Liver (tissue), 9 donors: Measurements from ENCODE around the gene PDLIM5. TPM values are rescaled to one million over a fixed set of nuclear protein-coding genes. Genes with fewer than 3 reads are reported as not detected.

Source experiments
- DNase-seq: peaks from one replicate; pipeline ENCODE4 v3.0.0-alpha.2; 2017; ENCODE audit warnings: low spot score
- H3K27ac ChIP-seq, 2 donors: one replicate each; pipeline ENCODE4 v1.7.0; 2013; ENCODE audit warnings: inconsistent platforms in 2 of 2, low read length in 2 of 2, control low read depth in 1 of 2, low read depth in 1 of 2, mild to moderate bottlenecking in 1 of 2
- H3K27me3 ChIP-seq, 4 donors: one replicate each; pipeline versions ENCODE4 v1.6.1 to v1.7.0; 2013; ENCODE audit warnings: low read length in 3 of 4, inconsistent platforms in 1 of 4, mild to moderate bottlenecking in 1 of 4, moderate library complexity in 1 of 4; ENCODE audit not compliant: control insufficient read depth in 4 of 4, insufficient read depth in 4 of 4
- H3K36me3 ChIP-seq, 4 donors: one replicate each; pipeline versions ENCODE4 v1.6.1 to v1.7.0; 2013; ENCODE audit warnings: low read length in 3 of 4, mild to moderate bottlenecking in 3 of 4, low read depth in 1 of 4, moderate library complexity in 1 of 4; ENCODE audit not compliant: control insufficient read depth in 4 of 4, insufficient read depth in 3 of 4
- H3K4me1 ChIP-seq, 4 donors: one replicate each; pipeline versions ENCODE4 v1.6.1 to v1.7.0; 2013; ENCODE audit warnings: low read length in 3 of 4, mild to moderate bottlenecking in 3 of 4, moderate library complexity in 1 of 4; ENCODE audit not compliant: control insufficient read depth in 4 of 4, insufficient read depth in 4 of 4
- H3K4me3 ChIP-seq, 3 donors: one replicate each; pipeline versions ENCODE4 v1.6.1 to v1.7.0; 2013; ENCODE audit warnings: low read length in 3 of 3, control low read depth in 1 of 3, low read depth in 1 of 3, mild to moderate bottlenecking in 1 of 3
- H3K9ac ChIP-seq, 2 donors: one replicate each; pipeline ENCODE4 v1.7.0; 2013; ENCODE audit warnings: low read length in 2 of 2, mild to moderate bottlenecking in 2 of 2, moderate library complexity in 2 of 2, control low read depth in 1 of 2, low read depth in 1 of 2
- H3K9me3 ChIP-seq, 4 donors: one replicate each; pipeline versions ENCODE4 v1.6.1 to v1.7.0; 2013; ENCODE audit warnings: low read length in 3 of 4; ENCODE audit not compliant: control insufficient read depth in 4 of 4
- ATF3 ChIP-seq: IDR thresholded peaks from 2 replicates; pipeline ENCODE4 v1.6.1; 2016; ENCODE audit warnings: antibody characterized with exemption
- CTCF ChIP-seq: fragments of 150-350 bp; IDR thresholded peaks from 2 replicates; pipeline ENCODE4 v1.5.1; 2017; ENCODE audit warnings: improper control_type of control experiment, low read depth, low read length; ENCODE audit not compliant: missing input control
- EGR1 ChIP-seq, 2 donors: IDR thresholded peaks; 2 replicates each; pipeline ENCODE4 v1.6.1; 2016 to 2018; ENCODE audit warnings: antibody characterized with exemption in 2 of 2, low read depth in 2 of 2
- FOXA1 ChIP-seq: IDR thresholded peaks from 2 replicates; pipeline ENCODE4 v1.6.1; 2016; ENCODE audit warnings: antibody characterized with exemption
- GABPA ChIP-seq, 2 donors: IDR thresholded peaks in 1 of 2; conservative IDR thresholded peaks in 1 of 2; 2 replicates each; pipeline ENCODE4 v1.6.1; 2016; ENCODE audit warnings: antibody characterized with exemption in 2 of 2, mild to moderate bottlenecking in 1 of 2, moderate library complexity in 1 of 2
- HNF4G ChIP-seq: IDR thresholded peaks from 2 replicates; pipeline ENCODE4 v1.6.1; 2016; ENCODE audit warnings: antibody characterized with exemption
- JUND ChIP-seq, 2 donors: IDR thresholded peaks; 2 replicates each; pipeline ENCODE4 v1.6.1; 2016; ENCODE audit warnings: antibody characterized with exemption in 2 of 2
- MAX ChIP-seq: IDR thresholded peaks from 2 replicates; pipeline ENCODE4 v1.6.1; 2016; ENCODE audit warnings: antibody characterized with exemption
- NR2F2 ChIP-seq: IDR thresholded peaks from 2 replicates; pipeline ENCODE4 v1.6.1; 2016; ENCODE audit warnings: antibody characterized with exemption
- RAD21 ChIP-seq, 2 donors: IDR thresholded peaks; 2 replicates each; pipeline ENCODE4 v1.6.1; 2016; ENCODE audit warnings: antibody characterized with exemption in 2 of 2, mild to moderate bottlenecking in 2 of 2
- REST ChIP-seq: IDR thresholded peaks from 2 replicates; pipeline ENCODE4 v1.6.1; 2016; ENCODE audit warnings: antibody characterized with exemption, mild to moderate bottlenecking
- RXRA ChIP-seq, 2 donors: IDR thresholded peaks; 2 replicates each; pipeline ENCODE4 v1.6.1; 2017 to 2018; ENCODE audit warnings: antibody characterized with exemption in 2 of 2, mild to moderate bottlenecking in 1 of 2
- YY1 ChIP-seq: IDR thresholded peaks from 2 replicates; pipeline ENCODE4 v1.6.1; 2016; ENCODE audit warnings: antibody characterized with exemption, mild to moderate bottlenecking
- WGBS: extraction: QIAGEN DNeasy Blood & Tissue Kit; methylation state at CpG from one replicate; pipeline ENCODE4 v1.1.7; 2013; 5-methylcytosine and 5-hydroxymethylcytosine counted together
- polyA plus RNA-seq, 2 donors: library from polyadenylated mRNA; stranded (reverse) in 1 of 2; unstranded in 1 of 2; fragments of 200-250 nt in 1 of 2; fragments of >200 nt in 1 of 2; fragmentation: Nextera tagmentation in 1 of 2; extraction: Ambion mirVana in 1 of 2; gene quantifications; one replicate each; pipeline versions ENCODE4 v1.2.1 to v1.2.3, GENCODE V29; 2013 to 2015
- total RNA-seq, 2 donors: library from RNA; depleted of rRNA; stranded (reverse); fragments of >200 nt; gene quantifications; one replicate each; pipeline ENCODE4 v1.2.3, GENCODE V29; 2014
- donor health status: healthy.
- donor health status: healthy.
- donor health status: healthy.
- donor health status: healthy.
- donor health status: healthy.

Gene PDLIM5
- total and polyA plus RNA-seq, 4 donors = 19.1 to 114 (median 67.8) TPM

- H3K27me3 ChIP-seq = no peaks in the 10 kb centered on the region
- WGBS = 86% methylated on average over 2 of the region's 2 CpGs
- H3K9me3 ChIP-seq = no peaks in the 10 kb centered on the region
- no peaks in the 10 kb centered on the region for H3K4me1 ChIP-seq
- H3K9ac ChIP-seq = no peak overlapping the region
- TF ChIP-seq JUND (IDR thresholded peaks at IDR 0.05) = no peak
- TF ChIP-seq ATF3 = no peak
- no peak for TF ChIP-seq EGR1 (IDR thresholded peaks at IDR 0.05; ENCODE audit: low read depth in 2 of 2)
- TF ChIP-seq NR2F2 = no peak
- no peak for TF ChIP-seq MAX
- no peak overlapping the region for H3K27ac ChIP-seq
- H3K36me3 ChIP-seq = peaks cover 0 to 32% (median 17%) of the 10 kb centered on the region in 4 donors
- H3K4me3 ChIP-seq = no peak overlapping the region
- no peak for DNase-seq
Measured at GRCh38 chr4:94642561-94642866, 190.8 kb downstream of the PDLIM5 start.

GRCh38 chr4:94648699-94649098, 197.0 kb downstream of the PDLIM5 start:
- no peak for DNase-seq
- Histone ChIP-seq H3K27ac (no peak overlapping the region), H3K4me3 (no peak overlapping the region), H3K4me1 (peaks cover 5 to 29% (median 15%) of the 10 kb centered on the region in 4 donors), H3K27me3 (no peaks in the 10 kb centered on the region), H3K9me3 (no peaks in the 10 kb centered on the region), H3K36me3 (peaks cover 0 to 18% (median 13%) of the 10 kb centered on the region in 4 donors), H3K9ac (no peak overlapping the region)
- TF ChIP-seq YY1 = no peak
- TF ChIP-seq FOXA1 = no peak
- TF ChIP-seq RXRA (IDR thresholded peaks at IDR 0.05) = no peak
- no peak for TF ChIP-seq CTCF
- TF ChIP-seq RAD21 (IDR thresholded peaks at IDR 0.05) = no peak
- no peak for TF ChIP-seq GABPA (IDR thresholded peaks at IDR 0.05 in 1 of 2, conservative IDR thresholded peaks at IDR 0.05 in 1 of 2)
- no peak for TF ChIP-seq EGR1 (IDR thresholded peaks at IDR 0.05; ENCODE audit: low read depth in 2 of 2)
- TF ChIP-seq REST = no peak
- TF ChIP-seq HNF4G = no peak
- TF ChIP-seq NR2F2 = no peak
- 96% methylated on average over 7 of the region's 7 CpGs for WGBS
